ENCODE measurements around the gene TLDC2.

- TF ChIP-seq CTCF (IDR thresholded peaks at IDR 0.05) (no peak), ZFX (IDR thresholded peaks at IDR 0.05; ENCODE audit: borderline replicate concordance) (no peak)
Observed at GRCh38 chr20:36875702-36876472, at the start of gene TLDC2.
